Progenitor cell of endocrine pancreas (in vitro differentiated cells): ENCODE measurements around the gene ACTN1. TPM values are rescaled to one million over a fixed set of nuclear protein-coding genes. Genes with fewer than 3 reads are reported as not detected.

Source experiments
- DNase-seq: peaks from one replicate; pipeline ENCODE4 v3.0.0; 2021; ENCODE audit warnings: low spot score; ENCODE audit not compliant: unreplicated experiment
- H3K27ac Mint-ChIP-seq: 2 replicates; pipeline ENCODE4 v1.8.0; 2021; ENCODE audit warnings: mild to moderate bottlenecking, moderate library complexity, mixed read lengths
- H3K27me3 Mint-ChIP-seq: 2 replicates; pipeline ENCODE4 v1.8.0; 2021; ENCODE audit warnings: mixed read lengths
- H3K36me3 Mint-ChIP-seq: 2 replicates; pipeline ENCODE4 v1.8.0; 2022; ENCODE audit warnings: mixed read lengths; ENCODE audit not compliant: insufficient read depth
- H3K4me1 Mint-ChIP-seq: 2 replicates; pipeline ENCODE4 v1.8.0; 2021; ENCODE audit warnings: low read depth, mixed read lengths
- H3K4me3 Mint-ChIP-seq: 2 replicates; pipeline ENCODE4 v1.8.0; 2021; ENCODE audit warnings: low read depth, mild to moderate bottlenecking, moderate library complexity, mixed read lengths
- H3K9me3 Mint-ChIP-seq: 2 replicates; pipeline ENCODE4 v1.8.0; 2021; ENCODE audit warnings: low read depth, mixed read lengths
- total RNA-seq: library from RNA; stranded (reverse); gene quantifications from 2 replicates; pipeline ENCODE4 v1.2.1, GENCODE V29; 2021
- TF ChIP-seq, protein P1 (sequence below): fragments of 200-600 bp; sonication (generic); IDR thresholded peaks from one replicate; pipeline ENCODE4 v1.5.0; 2021; ENCODE audit warnings: antibody characterized with exemption, mild to moderate bottlenecking; ENCODE audit not compliant: unreplicated experiment

Gene ACTN1
- total RNA-seq, 1 donor from 2014 or later, result 92.6 TPM

DNA sequence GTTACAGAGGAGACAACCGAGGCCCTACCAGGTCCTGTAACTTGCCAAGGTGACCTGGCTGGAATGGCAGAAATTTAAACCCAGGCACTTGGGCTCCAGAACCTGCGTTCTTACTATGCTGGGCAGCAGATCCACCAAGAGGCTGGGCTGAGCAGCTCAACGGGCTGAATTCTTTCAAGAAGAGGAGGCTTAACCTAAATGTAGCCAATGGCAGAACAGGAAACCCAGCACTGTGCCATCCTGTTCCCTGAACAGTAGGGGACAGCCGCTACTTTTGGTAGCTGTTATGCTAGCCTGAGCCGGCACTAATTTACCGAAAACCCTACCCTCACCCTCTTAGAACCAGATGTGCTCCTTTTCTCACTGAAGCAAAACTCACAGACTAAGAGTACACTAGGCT, 86.1 kb downstream of the ACTN1 start:
- Mint-ChIP-seq H3K36me3 (peaks cover 14% of the 10 kb centered on the region), H3K27ac (no peak overlapping the region)

DNA sequence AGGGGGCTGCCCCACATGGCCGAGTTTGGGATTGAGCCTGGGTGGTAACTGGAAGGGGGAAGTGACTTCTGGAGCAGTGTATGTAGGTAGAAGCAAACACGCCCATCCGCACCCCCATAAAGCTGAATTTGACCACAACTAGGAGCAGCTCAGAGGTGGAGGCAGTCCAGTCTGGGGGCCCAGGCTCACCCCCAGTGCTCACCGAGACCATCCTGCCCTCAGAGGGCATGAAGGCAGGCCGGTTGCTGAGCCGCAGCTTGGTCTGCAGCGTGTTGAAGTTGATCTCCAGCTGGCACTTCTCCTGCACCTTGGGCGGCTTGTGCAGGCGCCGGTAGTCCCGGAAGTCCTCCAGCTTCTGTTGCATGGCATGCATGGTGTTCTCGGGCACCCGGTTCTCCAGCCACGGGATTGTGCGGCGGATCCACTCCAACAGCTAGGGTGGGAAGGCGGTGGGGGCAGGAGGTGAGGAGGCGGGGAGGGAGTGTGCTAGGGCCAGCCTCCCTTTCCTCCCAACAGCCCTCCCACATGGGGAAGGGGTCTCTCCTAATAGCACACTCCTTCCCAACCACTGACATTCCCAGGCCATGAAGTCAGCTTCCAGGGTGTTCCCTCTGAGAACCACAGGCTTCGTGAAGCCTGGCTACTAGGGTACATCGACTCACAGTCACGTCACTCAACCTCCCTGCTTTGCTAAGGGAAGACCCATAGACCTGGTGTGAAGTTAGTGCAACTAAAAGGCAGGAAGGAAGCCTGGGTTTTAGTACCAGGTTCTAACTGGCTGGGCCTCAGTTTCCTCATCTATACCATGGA, 87.0 kb downstream of the ACTN1 start:
- Mint-ChIP-seq H3K27me3 (no peaks in the 10 kb centered on the region), H3K4me3 (no peak overlapping the region), H3K4me1 (no peaks in the 10 kb centered on the region), H3K27ac (no peak overlapping the region), H3K36me3 (peaks cover 15% of the 10 kb centered on the region), H3K9me3 (no peaks in the 10 kb centered on the region)
- TF ChIP-seq, protein P1, sequence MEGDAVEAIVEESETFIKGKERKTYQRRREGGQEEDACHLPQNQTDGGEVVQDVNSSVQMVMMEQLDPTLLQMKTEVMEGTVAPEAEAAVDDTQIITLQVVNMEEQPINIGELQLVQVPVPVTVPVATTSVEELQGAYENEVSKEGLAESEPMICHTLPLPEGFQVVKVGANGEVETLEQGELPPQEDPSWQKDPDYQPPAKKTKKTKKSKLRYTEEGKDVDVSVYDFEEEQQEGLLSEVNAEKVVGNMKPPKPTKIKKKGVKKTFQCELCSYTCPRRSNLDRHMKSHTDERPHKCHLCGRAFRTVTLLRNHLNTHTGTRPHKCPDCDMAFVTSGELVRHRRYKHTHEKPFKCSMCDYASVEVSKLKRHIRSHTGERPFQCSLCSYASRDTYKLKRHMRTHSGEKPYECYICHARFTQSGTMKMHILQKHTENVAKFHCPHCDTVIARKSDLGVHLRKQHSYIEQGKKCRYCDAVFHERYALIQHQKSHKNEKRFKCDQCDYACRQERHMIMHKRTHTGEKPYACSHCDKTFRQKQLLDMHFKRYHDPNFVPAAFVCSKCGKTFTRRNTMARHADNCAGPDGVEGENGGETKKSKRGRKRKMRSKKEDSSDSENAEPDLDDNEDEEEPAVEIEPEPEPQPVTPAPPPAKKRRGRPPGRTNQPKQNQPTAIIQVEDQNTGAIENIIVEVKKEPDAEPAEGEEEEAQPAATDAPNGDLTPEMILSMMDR, result no peak
- DNase-seq, result no peak

More for the DNA sequence above, 86.1 kb downstream of the ACTN1 start:
- Mint-ChIP-seq H3K9me3 (no peaks in the 10 kb centered on the region), H3K4me3 (no peak overlapping the region), H3K27me3 (no peaks in the 10 kb centered on the region), H3K4me1 (no peaks in the 10 kb centered on the region)
- no peak for DNase-seq
- TF ChIP-seq, protein P1, result no peak

DNA sequence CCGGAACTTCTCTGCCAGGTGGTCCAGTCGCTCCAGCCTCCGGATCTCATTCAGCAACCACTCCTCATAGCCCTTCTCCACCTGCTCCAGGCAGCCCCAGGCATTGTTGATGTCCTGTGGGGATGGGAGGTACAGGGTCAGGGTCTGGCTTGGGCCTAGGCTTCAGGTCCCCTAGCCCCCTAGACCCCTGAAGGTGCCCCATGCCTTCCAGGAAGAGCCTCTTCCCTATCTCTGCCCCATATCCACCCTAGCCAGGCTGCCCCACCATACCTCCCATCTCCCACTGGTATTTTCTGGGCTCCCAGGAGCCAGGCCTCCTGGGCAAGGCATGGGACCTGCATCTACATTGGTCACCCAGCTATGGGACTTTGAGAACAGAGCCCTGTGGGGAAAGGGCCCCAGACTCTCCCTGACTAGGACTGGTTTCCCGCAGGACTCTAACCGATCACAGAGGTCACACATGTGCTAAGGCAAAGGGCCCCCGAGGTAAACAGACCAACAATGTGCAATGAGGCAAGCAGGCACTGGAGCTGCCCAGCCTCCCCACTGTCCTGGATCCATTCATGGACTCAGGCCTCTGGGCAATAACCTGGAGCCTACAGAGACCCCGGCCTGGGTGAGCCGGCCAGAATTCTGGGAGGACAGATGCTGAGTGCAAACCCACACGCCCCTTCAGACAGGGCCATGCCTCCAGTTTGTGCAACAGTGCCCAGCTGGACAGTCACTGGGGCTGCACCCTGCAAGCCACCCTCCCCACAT, 88.8 kb downstream of the ACTN1 start:
- no peaks in the 10 kb centered on the region for H3K9me3 Mint-ChIP-seq
- H3K4me1 Mint-ChIP-seq, result no peaks in the 10 kb centered on the region
- H3K27ac Mint-ChIP-seq, result no peak overlapping the region
- no peak for DNase-seq
- TF ChIP-seq, protein P1, result no peak
- H3K27me3 Mint-ChIP-seq, result no peaks in the 10 kb centered on the region
- H3K4me3 Mint-ChIP-seq, result no peak overlapping the region
- peaks cover 14% of the 10 kb centered on the region for H3K36me3 Mint-ChIP-seq

DNA sequence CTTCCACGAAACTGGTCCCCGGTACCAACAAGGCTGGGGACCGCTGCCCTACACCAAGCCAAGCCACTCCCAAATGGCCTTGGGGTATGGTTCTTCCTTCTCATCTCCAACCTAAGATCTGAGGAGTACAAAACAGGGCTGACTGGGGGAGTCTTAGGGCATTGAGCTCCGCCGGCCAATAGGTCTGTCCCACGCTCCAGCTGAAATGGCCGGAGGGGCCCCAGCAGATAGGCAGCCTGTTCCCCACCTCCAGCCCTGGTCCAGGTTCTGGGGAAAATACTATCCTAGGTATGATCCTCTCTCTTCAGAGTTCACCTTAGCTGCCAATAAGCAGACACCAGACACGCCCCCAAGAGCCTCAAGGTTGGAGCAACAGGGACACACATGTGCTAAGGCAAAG, 90.2 kb downstream of the ACTN1 start:
- Mint-ChIP-seq H3K4me3 (no peak overlapping the region), H3K27ac (no peak overlapping the region), H3K27me3 (no peaks in the 10 kb centered on the region), H3K36me3 (peaks cover 19% of the 10 kb centered on the region), H3K4me1 (no peaks in the 10 kb centered on the region), H3K9me3 (no peaks in the 10 kb centered on the region)
- TF ChIP-seq, protein P1, result no peak
- DNase-seq, result no peak

DNA sequence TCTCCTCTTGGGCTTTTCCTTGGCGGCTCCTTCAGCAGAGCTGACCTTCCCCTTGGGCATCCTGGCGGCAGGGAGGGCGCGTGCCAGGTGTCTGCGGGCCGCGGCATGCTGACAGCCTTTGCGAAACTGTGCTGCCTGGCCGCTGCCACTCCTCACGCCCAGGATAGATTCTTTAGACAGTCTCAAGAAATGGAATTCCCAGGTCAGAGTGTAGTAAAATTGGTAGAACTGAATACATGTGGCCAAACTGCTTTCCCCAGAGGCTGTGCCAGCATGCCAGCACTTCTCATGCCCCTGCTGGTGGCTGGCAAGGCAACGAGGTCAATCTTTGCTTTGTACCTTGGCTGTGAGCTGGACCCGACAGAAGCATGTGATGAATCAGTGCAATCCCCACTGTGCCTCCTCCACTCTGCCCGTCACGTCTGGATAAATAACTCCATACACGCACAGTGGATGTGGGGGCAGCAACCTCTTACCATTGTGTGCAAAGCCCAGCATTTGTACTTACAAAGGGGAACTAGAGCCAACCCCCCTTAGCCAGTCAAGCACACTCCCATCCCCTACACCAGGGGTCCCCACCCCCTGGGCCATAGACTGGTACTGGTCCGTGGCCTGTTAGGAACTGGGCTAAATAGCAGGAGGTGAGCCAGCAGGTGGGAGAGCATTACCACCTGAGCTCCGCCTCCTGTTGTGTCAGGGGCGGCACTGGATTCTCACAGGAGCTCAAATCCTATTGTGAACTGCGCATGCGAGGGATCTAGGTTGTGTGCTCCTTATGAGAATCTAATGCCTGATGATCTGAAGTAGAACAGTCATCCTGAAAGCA, 90.9 kb downstream of the ACTN1 start:
- no peak for DNase-seq
- H3K9me3 Mint-ChIP-seq, result no peaks in the 10 kb centered on the region
- no peaks in the 10 kb centered on the region for H3K4me1 Mint-ChIP-seq
- peaks cover 19% of the 10 kb centered on the region for H3K36me3 Mint-ChIP-seq
- TF ChIP-seq, protein P1, result no peak
- H3K27ac Mint-ChIP-seq, result peak overlapping the region; percentile 35
- H3K4me3 Mint-ChIP-seq, result no peak overlapping the region
- H3K27me3 Mint-ChIP-seq, result no peaks in the 10 kb centered on the region
